Effector CD4-positive, alpha-beta T cell (primary cell): ENCODE measurements around the gene TPCN2.

Source experiments
- DNase-seq: peaks from one replicate; pipeline ENCODE4 v3.0.0-alpha.2; 2020

Gene TPCN2

GRCh38 chr11:69114811-69115523, 66.2 kb downstream of the TPCN2 start:
- DNase-seq: no peak

GRCh38 chr11:69115586-69116560, 67.1 kb downstream of the TPCN2 start:
- no peak for DNase-seq

- DNase-seq: no peak
Measured at GRCh38 chr11:69116671-69117070, 67.9 kb downstream of the TPCN2 start.

- DNase-seq: no peak
Measured at GRCh38 chr11:69119190-69119589, 70.5 kb downstream of the TPCN2 start.

GRCh38 chr11:69120096-69120875, 71.6 kb downstream of the TPCN2 start:
- no peak for DNase-seq

- no peak for DNase-seq
Measured at GRCh38 chr11:69121021-69121420, 72.3 kb downstream of the TPCN2 start.

GRCh38 chr11:69121621-69122325, 73.0 kb downstream of the TPCN2 start:
- no peak for DNase-seq

GRCh38 chr11:69122326-69122629, 73.5 kb downstream of the TPCN2 start:
- no peak for DNase-seq

GRCh38 chr11:69122630-69123431, 74.1 kb downstream of the TPCN2 start:
- DNase-seq: peak; percentile 13

- no peak for DNase-seq
Measured at GRCh38 chr11:69123593-69124545, 75.1 kb downstream of the TPCN2 start.

GRCh38 chr11:69125861-69126260, 77.1 kb downstream of the TPCN2 start:
- DNase-seq: no peak

- DNase-seq: no peak
Measured at GRCh38 chr11:69126286-69126685, 77.6 kb downstream of the TPCN2 start.

GRCh38 chr11:69127081-69127850, 78.5 kb downstream of the TPCN2 start:
- DNase-seq: no peak

- no peak for DNase-seq
Measured at GRCh38 chr11:69127884-69128283, 79.2 kb downstream of the TPCN2 start.

- no peak for DNase-seq
Measured at GRCh38 chr11:69129053-69129452, 80.3 kb downstream of the TPCN2 start.

GRCh38 chr11:69129647-69130046, 80.9 kb downstream of the TPCN2 start:
- DNase-seq: no peak

- no peak for DNase-seq
Measured at GRCh38 chr11:69130654-69131053, 81.9 kb downstream of the TPCN2 start.

- no peak for DNase-seq
Measured at GRCh38 chr11:69131121-69131566, 82.4 kb downstream of the TPCN2 start.

GRCh38 chr11:69131644-69132300, 83.0 kb downstream of the TPCN2 start:
- no peak for DNase-seq
